EH (cell line): ENCODE results near the gene EP400.
"Not testable (repeated sequence)": the region's sequence is repeated elsewhere in the genome, so short reads cannot be mapped to it uniquely, and the experiment has no call there.

ENCODE experiments used
- DNase-seq: peaks from one replicate; pipeline ENCODE4 v3.0.0-alpha.2; 2015; ENCODE audit warnings: low read depth

EP400 gene

GRCh38 chr12:131948713-131949430 is 870 bp upstream of the EP400 start:
- DNase-seq: not testable (repeated sequence)

DNA sequence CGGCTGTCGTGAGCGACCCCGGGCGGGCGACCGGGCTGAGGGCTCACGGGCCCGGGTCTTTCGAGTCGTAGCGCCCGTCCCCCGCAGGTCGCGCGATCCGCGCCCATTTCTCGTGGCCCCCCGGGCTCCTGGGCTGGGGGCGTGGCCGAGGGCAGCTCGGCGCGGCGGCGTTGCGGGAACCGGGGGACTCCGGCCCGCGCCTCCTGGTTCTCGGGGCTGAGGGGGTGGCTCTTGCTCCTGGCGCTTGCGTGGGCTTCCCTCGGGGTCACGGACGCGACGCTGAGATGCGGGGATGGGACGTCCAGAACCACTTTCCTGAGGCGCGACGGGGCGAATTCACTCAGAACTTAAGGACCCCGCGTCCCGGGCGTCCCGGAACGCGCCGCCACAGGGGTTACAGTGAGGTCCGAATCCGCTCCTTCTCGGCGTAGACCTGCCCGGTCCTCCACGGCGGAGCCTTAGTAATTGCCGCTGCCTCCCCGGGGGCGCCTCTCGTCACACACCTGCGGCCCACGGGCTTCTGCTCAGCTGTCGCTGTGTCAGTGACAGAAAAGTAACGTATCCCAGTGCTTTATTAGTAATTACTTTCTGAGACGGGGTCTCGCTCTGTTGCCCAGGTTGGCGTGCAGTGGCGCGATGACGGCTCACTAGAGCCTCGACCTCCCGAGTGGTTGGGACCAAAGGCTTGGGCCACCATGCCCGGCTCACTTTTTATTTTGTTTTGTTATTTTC is 606 bp downstream of the EP400 start:
- peak; percentile 24 for DNase-seq

DNA sequence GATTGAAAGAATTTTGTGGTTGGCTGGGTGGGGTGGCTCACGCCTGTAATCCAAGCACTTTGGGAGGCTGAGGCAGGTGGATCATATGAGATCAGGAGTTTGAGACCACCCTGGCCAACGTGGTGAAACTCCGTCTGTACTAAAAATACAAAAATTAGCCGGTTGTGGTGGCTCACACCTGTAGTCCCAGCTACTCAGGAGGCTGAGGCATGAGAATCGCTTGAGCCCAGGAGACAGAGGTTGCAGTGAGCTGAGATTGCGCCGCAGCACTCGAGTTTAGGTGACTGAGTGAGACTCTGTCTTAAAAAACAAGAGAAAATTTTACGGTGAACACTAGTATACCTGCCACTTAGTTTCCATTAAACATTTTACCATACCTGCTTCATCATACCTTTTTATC is 4.1 kb downstream of the EP400 start:
- not testable (repeated sequence) for DNase-seq

DNA sequence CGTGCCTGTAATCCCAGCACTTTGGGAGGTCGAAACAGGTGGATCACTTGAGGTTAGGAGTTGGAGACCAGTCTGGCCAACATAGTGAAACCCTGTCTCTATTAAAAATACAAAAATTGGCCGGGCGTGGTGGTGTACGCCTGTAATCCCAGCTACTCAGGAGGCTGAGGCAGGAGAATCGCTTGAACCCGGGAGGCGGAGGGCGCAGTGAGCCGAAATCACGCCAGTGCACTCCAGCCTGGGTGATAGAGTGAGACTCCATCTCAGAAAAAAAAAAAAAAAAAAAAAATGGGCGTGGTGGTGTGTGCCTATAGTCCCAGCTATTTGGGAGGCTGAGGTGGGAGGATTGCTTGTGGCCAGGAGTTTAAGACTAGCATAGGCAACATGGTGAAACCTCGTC is 4.7 kb downstream of the EP400 start:
- not testable (repeated sequence) for DNase-seq

DNA sequence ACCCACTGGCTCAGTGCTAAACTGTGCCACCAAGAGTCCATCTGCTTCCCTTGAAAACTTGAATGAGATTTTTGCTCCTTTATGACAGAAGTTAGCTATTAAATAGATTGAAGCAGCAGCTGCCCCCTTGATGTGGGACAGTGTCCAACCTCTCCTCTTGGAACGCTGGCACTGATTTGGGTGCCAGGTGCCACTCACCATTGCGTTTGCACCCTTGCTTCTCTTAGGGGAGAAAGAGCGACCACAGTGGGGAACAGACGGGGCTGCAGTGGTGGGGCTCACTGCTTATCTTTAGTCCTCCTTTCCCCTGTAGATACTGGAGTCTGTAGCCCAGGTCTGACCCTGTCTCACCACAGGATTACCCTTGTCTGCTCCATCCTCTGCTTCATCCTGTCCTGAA is 9.4 kb downstream of the EP400 start:
- no peak for DNase-seq

- no peak for DNase-seq
Measured at GRCh38 chr12:131959641-131960589, 10.2 kb downstream of the EP400 start.

- not testable (repeated sequence) for DNase-seq
Measured at GRCh38 chr12:131960590-131961325, 11.0 kb downstream of the EP400 start.

- DNase-seq: not testable (repeated sequence)
Measured at GRCh38 chr12:131961328-131961727, 11.6 kb downstream of the EP400 start.

GRCh38 chr12:131962069-131962468 is 12.3 kb downstream of the EP400 start:
- no peak for DNase-seq

GRCh38 chr12:131963381-131963780 is 13.6 kb downstream of the EP400 start:
- no peak for DNase-seq

- DNase-seq: peak; percentile 56
Measured at GRCh38 chr12:131965073-131965472, 15.3 kb downstream of the EP400 start.

- DNase-seq: no peak
Measured at GRCh38 chr12:131971226-131971625, 21.5 kb downstream of the EP400 start.

DNA sequence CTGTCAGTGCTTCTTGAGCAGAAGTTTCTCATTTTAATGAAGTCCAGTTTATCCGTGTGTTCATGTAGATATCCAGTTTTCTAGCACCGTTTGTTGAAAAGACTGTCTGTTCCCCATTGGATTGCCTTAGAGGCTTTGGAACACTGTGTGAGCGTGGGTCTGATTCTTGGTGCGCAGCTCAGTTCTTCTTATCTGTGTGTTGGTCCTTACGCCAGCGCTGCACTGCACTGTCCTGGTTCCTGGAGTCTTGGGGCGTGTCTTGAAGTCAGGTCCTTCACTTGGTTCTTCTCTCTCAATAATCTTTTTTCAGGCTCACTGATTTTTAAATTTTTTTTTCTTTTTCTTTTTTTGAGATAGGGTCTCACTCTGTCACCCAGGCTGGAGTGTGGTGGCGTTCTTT is 25.5 kb downstream of the EP400 start:
- DNase-seq: no peak

GRCh38 chr12:131979606-131980005 is 29.9 kb downstream of the EP400 start:
- no peak for DNase-seq

DNA sequence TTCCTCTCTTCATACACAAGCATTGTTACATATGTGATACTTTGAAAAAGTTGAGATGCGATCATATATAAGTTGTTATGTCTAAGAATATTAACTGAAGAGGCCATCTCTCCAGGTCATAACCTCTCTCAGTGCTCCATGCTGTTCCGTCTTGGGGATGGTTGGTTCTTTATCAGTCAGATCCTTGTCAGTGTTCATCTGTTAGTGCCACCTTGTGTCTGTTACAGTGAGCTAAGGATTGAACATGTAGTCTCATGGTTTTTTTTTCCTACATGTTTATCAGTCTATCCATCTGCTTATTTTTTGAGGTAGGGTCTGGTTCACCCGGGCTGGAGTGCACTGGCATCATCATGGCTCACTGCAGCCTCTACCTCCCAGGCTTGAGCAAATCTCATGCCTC is 30.5 kb downstream of the EP400 start:
- DNase-seq: peak; percentile 36

- no peak for DNase-seq
Measured at GRCh38 chr12:131981388-131981787, 31.6 kb downstream of the EP400 start.

DNA sequence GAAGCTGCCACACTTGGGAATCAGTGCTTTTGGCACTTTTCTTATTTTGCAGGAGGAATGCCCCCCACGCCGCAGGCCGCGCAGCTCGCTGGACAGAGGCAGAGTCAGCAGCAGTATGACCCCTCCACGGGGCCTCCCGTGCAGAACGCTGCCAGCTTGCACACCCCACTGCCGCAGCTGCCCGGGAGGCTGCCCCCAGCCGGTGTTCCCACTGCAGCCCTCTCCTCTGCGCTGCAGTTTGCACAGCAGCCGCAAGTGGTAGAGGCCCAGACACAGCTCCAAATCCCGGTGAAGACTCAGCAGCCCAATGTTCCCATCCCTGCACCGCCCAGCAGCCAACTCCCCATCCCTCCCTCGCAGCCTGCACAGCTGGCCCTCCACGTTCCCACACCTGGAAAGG is 32.3 kb downstream of the EP400 start:
- DNase-seq: no peak

DNA sequence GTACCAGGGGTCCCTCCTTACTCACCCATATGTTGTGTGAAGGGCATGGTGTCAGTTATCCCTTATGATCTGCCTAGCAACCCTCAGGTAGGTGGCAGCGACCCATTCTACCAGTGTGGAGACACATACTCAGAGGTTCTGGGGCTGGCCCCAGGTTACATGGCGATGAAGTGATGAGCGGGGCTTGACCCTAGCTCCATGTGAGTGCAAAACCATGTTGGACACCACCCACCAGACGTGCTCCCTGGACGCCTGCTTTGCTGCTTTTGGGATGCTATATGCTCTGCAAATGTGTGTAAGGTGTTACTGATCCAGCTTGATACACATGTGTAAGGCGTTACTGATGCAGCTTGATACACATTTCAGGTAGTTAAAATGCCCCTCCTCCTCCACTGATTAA is 33.3 kb downstream of the EP400 start:
- DNase-seq: no peak

- no peak for DNase-seq
Measured at GRCh38 chr12:131983554-131983953, 33.8 kb downstream of the EP400 start.

DNA sequence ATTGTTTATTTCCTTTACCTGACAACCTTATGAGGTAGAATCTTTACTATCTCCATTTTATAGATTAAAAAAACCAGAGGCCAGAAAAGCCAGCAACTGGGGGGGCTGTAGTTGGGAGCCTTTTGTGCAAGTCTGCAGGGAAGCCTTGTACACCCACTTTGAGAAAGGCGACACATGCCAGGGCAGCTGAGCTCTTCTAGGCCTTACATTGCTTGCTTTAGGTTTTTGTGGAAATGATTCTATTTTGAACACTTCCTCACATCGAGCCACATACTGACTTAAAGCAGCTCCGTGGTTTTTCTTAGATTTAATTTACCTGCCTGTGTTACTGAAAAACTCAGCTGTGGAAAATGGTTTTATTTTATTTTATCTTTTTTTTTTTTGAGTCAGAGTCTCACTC is 34.6 kb downstream of the EP400 start:
- DNase-seq: no peak

- DNase-seq: not testable (repeated sequence)
Measured at GRCh38 chr12:131985510-131985875, 35.8 kb downstream of the EP400 start.

GRCh38 chr12:131986361-131986760 is 36.6 kb downstream of the EP400 start:
- DNase-seq: no peak
